ENCODE data around the gene NPHS1. TPM values are rescaled to one million over a fixed set of nuclear protein-coding genes. Genes with fewer than 3 reads are reported as not detected.

Gene NPHS1
- total RNA-seq, 1 donor from 2014 or later = not detected

DNA sequence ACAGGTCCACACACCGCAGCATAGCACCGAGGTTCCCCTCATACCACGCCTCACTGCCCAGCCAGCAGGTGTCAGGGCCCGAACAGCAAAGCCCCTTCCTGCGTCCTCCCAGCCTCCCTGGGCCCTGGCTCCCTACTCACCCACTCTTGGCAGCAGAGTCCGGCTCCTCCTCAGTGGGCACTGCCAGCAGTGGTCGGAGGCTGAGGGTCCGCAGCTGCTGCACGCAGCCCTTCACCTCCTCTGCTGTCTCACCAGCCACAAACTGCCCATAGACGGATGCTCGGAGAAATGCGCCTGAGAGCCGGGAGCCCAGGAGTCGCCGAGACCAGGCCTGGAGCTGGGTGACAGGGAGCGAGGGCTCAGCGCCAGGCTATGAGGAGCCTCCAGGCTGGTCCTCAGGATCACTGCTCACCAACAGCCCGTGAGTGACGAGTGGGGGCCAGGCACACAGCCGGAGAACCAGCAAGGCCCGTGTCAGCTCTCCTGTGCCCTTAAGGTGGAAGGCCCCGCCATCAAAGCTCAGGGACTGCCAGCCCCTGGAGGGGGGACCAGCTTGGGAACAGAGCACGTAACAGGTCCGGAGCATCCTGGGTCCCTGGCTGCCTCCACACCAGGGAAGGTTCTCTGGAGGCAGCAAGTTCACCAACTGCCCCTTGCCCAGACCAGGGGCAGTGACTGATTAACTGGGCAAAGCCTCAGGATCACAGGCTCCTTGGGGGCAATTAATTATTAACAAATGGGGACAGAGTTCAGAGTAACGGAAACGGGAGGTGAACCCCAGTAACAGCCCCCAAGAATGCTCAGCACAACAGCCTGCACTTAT lies 39.9 kb downstream of the NPHS1 start, which contains the start of gene PRODH2:
Gene PRODH2 (minus strand): TSS at position 626 of the 823 bp plus-strand sequence. CDS start 40 bp downstream, at position 586.
- TF ChIP-seq CTCF (IDR thresholded peaks at IDR 0.05) (no peak), POLR2A (IDR thresholded peaks at IDR 0.05) (no peak), POLR2AphosphoS5 (IDR thresholded peaks at IDR 0.05; ENCODE audit: insufficient read depth in 1 of 2, low read depth in 1 of 2) (no peak)
- intact Hi-C loops (cut with DNase I) = no loop called here
- no peaks in the 10 kb centered on the region for H3K36me3 ChIP-seq
- H3K27ac ChIP-seq = no peak within 1 kb of the TSS
- H3K27me3 ChIP-seq = no peaks in the 10 kb centered on the region
- DNase-seq (ENCODE audit: extremely low spot score in 2 of 2) = no peak
- no peaks in the 10 kb centered on the region for H3K4me1 ChIP-seq
- H3K9me3 ChIP-seq = no peaks in the 10 kb centered on the region
- no peak within 1 kb of the TSS for H3K4me3 ChIP-seq

DNA sequence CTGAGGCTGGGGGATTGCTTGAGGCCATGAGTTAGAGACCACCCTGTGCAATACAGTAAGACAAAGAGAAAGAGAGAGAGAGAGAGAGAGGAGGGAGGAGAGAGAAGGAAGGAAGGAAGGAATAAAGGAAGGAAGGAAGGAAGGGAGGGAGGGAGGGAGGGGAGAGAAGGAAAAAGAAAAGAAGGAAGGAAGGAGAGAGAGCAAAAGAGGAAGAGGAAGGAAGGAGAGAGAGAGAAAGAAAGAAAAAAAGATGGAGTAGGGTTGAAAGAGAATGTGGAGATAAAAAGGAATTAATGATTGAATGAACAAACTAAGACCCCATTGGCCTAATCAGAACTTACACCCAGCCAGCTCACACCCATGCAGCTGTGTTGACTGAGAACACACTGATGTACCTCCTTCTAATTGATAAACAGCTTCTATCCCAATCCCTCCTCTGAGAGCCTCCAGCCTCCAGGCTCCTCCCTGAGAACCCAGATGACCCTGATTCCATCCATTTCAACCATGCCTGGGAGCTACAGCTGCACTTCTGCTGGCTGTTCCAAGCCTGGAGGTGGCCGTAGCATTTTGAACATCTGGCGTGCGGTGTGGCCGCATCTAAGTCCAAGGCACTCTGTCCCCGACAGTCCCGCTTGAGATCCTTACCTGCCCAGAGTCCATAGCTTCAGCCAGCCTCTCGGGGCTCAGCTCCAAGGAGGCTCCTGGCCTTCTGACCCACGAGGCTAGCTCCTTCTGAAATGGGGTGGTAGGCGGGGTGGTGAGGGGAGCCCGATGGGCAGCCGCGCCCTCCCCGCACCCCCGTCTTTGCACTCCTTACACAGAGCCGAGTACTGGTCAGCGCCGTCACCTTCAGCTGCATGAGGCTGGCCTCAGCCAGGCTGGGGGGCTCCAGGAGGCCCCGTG lies 40.7 kb downstream of the NPHS1 start:
- no peaks in the 10 kb centered on the region for H3K4me1 ChIP-seq
- H3K27me3 ChIP-seq = no peaks in the 10 kb centered on the region
- intact Hi-C loops (cut with DNase I) = no loop called here
- no peak for DNase-seq (ENCODE audit: extremely low spot score in 2 of 2)
- H3K27ac ChIP-seq = no peak overlapping the region
- H3K36me3 ChIP-seq = no peaks in the 10 kb centered on the region
- no peak overlapping the region for H3K4me3 ChIP-seq
- TF ChIP-seq POLR2AphosphoS5 (IDR thresholded peaks at IDR 0.05; ENCODE audit: insufficient read depth in 1 of 2, low read depth in 1 of 2) = no peak
- H3K9me3 ChIP-seq = no peaks in the 10 kb centered on the region

- intact Hi-C loops (cut with DNase I) = no loop called here
- Histone ChIP-seq H3K27ac (no peak overlapping the region), H3K4me3 (no peak overlapping the region), H3K4me1 (no peaks in the 10 kb centered on the region), H3K9me3 (no peaks in the 10 kb centered on the region), H3K27me3 (no peaks in the 10 kb centered on the region), H3K36me3 (no peaks in the 10 kb centered on the region)
- no peak for DNase-seq (ENCODE audit: extremely low spot score in 2 of 2)
- TF ChIP-seq POLR2A (IDR thresholded peaks at IDR 0.05) (no peak), POLR2AphosphoS5 (IDR thresholded peaks at IDR 0.05; ENCODE audit: insufficient read depth in 1 of 2, low read depth in 1 of 2) (no peak), CTCF (IDR thresholded peaks at IDR 0.05) (no peak)
Observed at GRCh38 chr19:35807633-35808032, 44.7 kb downstream of the NPHS1 start.

GRCh38 chr19:35806597-35806996 lies 45.7 kb downstream of the NPHS1 start:
- no peak overlapping the region for H3K27ac ChIP-seq
- no peaks in the 10 kb centered on the region for H3K4me1 ChIP-seq
- DNase-seq (ENCODE audit: extremely low spot score in 2 of 2) = no peak
- no peak overlapping the region for H3K4me3 ChIP-seq
- no peaks in the 10 kb centered on the region for H3K27me3 ChIP-seq
- H3K36me3 ChIP-seq = no peaks in the 10 kb centered on the region
- no peaks in the 10 kb centered on the region for H3K9me3 ChIP-seq
- no peak for TF ChIP-seq POLR2A (IDR thresholded peaks at IDR 0.05)
- no peak for TF ChIP-seq POLR2AphosphoS5 (IDR thresholded peaks at IDR 0.05; ENCODE audit: insufficient read depth in 1 of 2, low read depth in 1 of 2)
- no peak for TF ChIP-seq CTCF (IDR thresholded peaks at IDR 0.05)
- intact Hi-C loops (cut with DNase I) = no loop called here

DNA sequence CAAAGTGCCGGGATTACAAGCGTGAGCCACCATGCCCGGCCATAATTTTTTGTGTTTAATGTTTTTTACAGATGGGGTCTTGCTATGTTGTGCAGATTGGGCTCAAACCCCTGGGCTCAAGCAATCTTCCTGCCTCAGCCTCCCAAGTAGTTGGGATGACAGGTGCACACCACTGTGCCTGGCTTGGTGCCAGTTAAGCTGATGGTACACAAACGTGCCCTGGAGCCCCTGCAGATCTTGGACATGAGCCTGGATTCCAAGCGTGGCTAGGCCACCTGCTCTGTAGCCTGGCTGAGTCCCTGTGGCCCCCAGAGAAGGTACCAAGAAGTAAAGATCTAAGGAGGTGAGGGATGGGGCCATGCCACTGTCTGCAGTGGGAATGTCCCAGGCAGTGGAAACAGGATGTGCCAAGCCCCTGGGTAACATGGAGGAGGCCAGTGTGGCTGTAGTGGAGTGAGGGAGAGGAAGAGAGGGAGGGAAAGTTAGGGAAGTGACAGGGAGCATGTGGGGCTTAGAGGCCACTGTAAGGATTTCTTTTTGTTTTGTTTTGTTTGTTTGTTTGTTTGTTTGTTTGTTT lies 46.7 kb downstream of the NPHS1 start:
- intact Hi-C loops (cut with DNase I) = no loop called here
- no peaks in the 10 kb centered on the region for H3K27me3 ChIP-seq

More for the DNA sequence above, 46.7 kb downstream of the NPHS1 start:
- H3K36me3 ChIP-seq = no peaks in the 10 kb centered on the region
- no peak for DNase-seq (ENCODE audit: extremely low spot score in 2 of 2)
- H3K9me3 ChIP-seq = no peaks in the 10 kb centered on the region
- TF ChIP-seq CTCF (IDR thresholded peaks at IDR 0.05) (no peak), POLR2A (IDR thresholded peaks at IDR 0.05) (no peak), POLR2AphosphoS5 (IDR thresholded peaks at IDR 0.05; ENCODE audit: insufficient read depth in 1 of 2, low read depth in 1 of 2) (no peak)
- H3K4me1 ChIP-seq = no peaks in the 10 kb centered on the region
- no peak overlapping the region for H3K4me3 ChIP-seq
- no peak overlapping the region for H3K27ac ChIP-seq

All from vagina (tissue), 2 donors.